ENCODE data around the gene TRAF7.
"Not testable (repeated sequence)": the region's sequence is repeated elsewhere in the genome, so short reads cannot be mapped to it uniquely, and the experiment has no call there.

Gene TRAF7

GRCh38 chr16:2155091-2155950, at the start of gene TRAF7:
TRAF7 (plus strand) TSS chr16:2155782; CDS start chr16:2163921, 8,139 bp downstream.
- peak; percentile 100 for DNase-seq (ENCODE audit: low spot score)

- DNase-seq (ENCODE audit: low spot score): not testable (repeated sequence)
These were observed 49.4 kb upstream of the TRAF7 start for GRCh38 chr16:2106211-2106610.

DNA sequence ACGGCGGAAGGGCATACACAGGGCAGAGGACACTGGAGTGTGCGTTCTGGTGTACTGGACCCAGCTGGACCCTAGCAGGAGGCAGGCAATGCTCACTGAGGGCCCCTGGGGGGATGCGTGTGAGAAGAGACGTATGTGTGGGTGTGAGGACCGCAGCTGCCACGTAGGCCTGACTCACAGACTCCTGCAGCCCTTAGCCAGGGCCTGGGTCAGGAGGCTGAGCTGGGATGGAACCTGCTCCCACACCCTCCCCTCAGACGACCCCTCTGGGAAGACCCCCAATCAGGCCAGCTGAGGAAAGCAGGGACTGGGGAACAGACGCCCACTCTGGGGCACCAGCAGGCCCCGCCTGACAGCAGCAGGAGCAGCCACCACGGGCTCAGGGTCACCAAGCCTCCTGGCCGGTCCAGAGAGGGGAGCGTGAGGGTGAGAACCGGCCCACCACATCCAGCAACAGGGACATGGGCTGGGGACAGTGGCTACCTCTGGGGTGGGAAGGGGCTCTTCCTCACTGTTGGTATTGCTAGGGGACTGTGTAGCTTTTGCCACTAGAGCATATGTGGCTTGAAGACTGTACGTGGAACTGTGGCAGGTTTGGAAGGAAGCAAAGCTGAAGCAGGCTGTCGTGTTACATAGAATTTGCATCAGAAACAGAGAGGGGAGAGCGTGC, 48.3 kb upstream of the TRAF7 start:
- DNase-seq (ENCODE audit: low spot score): peak; percentile 84

DNA sequence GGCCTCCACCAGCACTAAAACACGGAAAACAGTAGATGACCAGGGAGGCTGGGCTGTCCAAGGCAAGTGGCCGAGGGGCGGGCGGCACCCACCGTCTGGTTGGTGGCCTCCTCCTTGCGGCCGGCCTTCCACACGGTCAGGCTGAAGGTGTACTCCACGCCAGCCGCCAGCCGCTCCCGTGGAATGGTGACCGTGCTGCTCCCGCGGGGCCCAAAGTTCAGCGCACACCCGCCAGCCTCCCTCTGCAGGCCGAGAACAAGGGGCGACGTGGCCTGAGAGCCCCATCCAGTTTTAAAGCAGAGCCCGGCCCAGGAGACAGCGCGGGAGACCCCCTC, 47.8 kb upstream of the TRAF7 start:
- DNase-seq (ENCODE audit: low spot score): not testable (repeated sequence)

DNA sequence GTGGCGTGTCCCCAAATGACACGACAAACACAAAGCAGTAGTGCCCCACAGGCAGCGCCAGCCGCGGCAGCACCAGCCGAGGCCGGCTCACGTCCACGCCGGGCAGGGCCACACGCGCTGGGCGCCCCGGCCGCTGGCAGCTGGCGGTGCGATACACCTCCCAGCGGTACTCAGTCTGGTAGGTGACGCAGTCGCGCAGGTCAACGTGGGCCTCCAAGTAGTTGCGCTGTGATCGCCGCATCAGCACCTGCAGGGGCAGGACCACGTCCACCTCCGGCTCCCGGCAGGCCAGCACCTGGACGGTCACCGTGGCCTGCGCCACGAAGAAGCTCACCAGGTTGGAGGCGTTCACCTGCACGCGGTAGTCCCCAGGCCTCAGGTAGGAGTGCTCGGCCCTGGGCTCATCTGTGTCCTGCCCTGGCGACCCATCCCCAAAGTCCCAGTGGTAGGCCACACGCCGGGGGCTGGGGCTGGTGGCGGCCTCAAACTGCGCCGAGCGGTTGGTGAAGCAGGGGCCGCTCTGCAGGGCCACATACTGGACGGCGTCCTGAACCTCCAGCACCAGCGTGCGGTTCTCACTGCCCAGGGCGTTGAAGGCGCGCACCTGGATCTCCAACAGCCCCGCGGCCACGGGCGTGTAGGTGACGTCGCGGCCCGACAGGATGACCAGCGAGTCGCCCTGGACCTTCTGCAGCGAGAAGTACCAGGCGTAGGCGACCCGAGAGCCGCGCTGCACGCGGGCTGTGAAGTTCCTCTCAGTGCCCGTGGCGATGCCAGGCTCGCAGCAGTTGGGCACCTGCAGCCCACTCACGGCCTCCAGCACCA, 46.9 kb upstream of the TRAF7 start:
- DNase-seq (ENCODE audit: low spot score): not testable (repeated sequence)

GRCh38 chr16:2109271-2109580, 46.4 kb upstream of the TRAF7 start:
- DNase-seq (ENCODE audit: low spot score): not testable (repeated sequence)

DNA sequence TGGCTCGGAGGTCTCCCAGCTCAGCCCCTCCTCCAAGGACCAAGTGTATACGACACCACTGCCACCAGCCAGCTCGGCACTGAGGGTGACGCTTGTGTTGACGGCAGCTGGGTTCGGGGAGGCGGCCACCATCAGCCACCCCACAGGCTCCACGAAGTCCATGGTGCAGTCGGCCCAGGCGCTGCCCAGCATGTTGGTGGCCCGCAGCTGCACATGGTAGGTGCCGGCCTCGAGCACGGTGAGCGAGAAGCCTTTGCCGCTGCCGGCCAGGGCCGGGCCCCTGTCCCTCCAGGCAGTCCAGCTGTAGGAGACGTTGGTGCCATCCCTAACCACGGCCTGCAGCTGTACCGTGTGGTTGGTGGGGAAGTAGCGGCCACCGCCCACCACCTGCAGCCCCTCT, 45.7 kb upstream of the TRAF7 start:
- not testable (repeated sequence) for DNase-seq (ENCODE audit: low spot score)

GRCh38 chr16:2110332-2111008, 45.1 kb upstream of the TRAF7 start:
- not testable (repeated sequence) for DNase-seq (ENCODE audit: low spot score)

DNA sequence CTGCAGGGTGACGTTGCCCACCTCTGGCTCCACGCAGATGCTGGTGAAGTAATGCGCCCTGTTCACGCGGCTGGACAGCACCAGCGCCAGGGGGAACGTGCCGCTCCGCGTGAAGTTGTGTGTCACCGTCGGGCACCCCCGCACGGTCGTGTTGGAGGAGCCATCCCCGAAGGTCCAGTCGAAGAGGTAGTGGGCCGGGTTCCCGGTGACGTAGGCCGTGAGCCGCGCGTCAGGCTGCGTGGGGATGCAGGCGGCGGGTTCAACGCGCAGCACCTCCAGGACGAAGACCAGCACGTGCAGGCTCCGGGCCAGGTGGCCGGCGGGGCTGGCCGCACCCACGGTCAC, 44.6 kb upstream of the TRAF7 start:
- DNase-seq (ENCODE audit: low spot score): not testable (repeated sequence)

DNA sequence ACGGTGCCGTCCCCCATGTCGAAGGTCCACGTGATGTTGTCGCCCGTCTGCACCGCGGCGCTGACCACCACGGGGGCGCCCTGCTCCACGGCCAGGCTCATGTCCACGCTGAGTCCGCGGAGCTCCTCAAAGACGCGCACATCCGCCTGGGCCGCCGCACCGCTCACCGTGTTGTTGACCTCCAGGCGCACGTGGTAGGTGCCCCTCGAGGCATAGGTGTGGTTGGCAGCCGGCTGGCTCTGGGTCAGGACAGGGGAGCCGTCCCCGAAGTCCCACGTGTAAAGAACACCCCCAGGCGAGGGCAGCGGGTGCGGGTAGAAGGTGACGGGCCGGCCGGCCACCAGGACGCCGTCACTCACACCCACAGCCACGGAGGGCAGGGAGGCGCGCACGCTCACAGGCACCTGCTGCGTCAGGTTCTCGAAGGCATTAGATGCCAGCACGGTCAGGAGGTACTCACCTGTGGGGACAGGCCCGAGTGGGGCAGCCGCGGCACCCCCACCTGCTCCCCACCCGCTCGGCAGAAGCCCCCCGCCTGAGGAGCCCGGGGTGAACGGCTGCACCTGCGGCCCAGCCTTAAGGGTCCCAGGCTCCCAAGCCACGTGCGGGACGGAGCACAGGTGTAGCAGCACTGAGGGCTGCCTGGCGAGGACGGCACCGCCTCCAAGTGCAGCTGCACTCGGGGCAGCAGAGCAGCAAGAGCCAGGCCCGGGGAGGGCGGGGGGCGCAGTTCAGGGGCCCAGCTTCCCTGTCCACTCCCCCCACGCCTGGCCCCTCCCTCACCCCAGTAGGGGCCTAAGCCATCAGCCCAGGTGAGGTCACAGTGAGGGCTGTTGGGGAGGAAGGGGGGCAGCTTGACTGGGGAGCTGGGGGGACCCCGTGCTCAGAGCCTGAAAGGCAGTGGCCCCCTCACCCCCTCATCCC, 43.9 kb upstream of the TRAF7 start:
- DNase-seq (ENCODE audit: low spot score): not testable (repeated sequence)

DNA sequence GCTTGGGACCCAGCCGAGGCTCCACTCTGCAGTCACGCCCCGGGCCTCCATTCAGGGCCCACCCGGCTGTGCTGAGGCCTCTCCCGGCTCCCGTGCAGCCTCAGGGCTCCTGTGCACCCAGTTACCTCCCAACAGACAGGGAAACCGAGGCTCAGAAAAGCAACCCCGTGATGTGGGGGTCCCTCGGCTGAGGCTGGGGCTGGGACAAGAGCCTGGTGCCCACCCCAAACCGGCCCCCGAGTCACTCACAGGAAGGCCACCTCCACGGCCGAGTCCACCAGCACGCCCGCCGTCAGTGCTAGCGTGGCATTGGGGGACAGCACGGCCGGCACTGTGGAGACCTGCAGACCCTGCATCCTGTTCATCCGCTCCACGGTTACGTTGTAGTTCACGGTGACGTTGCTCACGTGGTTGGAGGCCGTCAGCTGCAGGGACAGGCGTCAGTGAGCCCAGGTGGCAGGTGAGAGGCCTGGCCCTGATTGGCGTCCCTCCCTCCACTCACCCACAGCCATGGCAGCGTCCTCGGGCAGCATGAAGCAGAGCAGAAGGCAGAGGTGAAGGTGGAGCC, 43.0 kb upstream of the TRAF7 start:
- not testable (repeated sequence) for DNase-seq (ENCODE audit: low spot score)

DNA sequence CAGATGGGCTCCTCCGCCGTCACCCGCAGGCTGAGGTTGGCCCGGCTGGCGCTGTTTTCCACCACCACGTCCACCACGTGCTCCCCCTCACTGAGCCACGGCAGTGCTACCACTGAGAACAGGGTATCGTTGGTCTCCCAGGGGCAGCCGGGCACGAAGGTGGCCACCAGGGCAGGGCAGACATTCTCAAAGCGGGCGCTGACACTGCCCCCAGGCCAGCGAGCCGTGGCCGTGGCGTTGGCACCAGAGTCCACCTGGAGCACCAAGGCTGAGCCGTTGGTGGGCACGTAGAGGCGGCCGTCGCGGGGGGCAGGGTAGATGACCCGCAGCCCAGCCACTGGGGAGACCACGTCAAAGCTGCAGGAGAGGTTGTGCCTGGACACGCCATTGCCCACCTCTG, 41.4 kb upstream of the TRAF7 start:
- not testable (repeated sequence) for DNase-seq (ENCODE audit: low spot score)

DNA sequence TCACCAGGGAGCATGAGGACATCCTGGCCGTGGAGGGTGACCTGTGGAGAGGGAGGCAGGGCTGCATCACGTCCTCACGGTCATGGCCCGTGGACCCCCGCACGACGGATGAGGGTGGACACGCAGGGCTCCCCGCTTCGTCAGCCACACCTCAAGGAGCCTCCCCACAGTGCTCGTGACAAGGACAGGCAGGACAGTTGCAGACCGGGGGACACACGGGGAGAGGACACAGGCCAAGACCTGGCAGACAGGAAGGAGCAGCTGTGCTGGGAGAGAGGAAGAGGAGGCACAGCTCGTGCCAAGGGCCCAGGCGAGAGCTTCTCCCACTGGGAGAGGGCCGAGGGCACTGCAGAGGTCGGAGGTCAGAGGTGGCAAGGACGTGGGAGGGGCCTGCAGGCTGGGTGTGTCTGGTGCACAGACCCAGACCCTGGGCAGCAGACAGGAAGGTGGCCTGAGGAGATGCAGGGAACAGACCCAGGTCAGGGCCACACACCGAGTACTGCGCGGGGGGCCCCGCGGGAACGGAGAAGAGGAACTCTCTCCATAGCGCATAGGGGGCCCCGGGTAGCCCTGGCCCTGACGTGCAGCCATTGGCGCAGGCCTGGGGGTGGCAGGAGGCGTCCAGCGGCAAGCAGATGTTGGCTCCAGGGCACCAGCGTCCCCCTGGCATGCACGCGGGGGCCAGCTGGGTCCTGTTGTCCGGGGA, 40.5 kb upstream of the TRAF7 start:
- DNase-seq (ENCODE audit: low spot score): not testable (repeated sequence)

GRCh38 chr16:2115591-2115973, 40.0 kb upstream of the TRAF7 start:
- no peak for DNase-seq (ENCODE audit: low spot score)

DNA sequence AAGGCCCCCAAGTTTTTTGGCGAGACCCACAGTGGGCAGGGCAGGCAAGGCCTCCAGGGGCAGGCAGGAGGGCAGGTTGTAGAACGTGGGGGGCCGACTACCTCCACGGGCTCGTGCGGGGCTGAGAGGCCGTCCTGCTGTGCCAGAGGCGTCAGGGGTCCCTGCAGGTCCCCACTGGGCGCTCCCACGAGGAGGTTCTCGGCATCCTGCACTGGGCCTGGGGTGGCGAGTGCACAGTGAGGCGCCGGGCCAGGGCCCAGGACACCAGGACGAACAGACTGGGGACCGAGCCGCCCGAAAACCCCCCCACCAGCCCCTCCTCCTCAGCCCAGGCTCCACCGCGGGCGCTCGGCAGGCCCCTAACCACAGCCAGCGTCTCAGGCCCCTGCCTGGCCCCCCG, 39.2 kb upstream of the TRAF7 start:
- not testable (repeated sequence) for DNase-seq (ENCODE audit: low spot score)

DNA sequence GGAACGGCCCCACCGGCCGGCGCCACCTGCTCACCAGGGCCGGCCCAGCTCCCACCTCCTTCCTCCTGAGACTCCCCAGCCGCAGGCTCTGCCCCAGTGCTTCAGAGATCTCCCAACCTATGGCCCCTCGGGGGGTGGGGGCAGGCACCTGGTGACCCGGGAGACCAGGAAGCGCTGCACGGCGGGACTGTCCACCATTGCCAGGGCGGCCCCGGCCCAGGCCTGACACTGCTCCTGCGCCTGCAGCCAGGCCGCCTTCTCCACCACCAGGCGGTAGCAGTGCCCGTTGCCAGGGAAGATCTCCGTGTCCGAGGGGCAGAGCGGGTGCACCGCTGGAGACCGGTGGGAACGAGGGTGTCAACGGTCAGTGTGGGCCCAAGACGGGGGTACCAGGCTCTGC, 38.2 kb upstream of the TRAF7 start:
- DNase-seq (ENCODE audit: low spot score): not testable (repeated sequence)

GRCh38 chr16:2117960-2118722, 37.4 kb upstream of the TRAF7 start:
- DNase-seq (ENCODE audit: low spot score): not testable (repeated sequence)

- DNase-seq (ENCODE audit: low spot score): not testable (repeated sequence)
These were observed 34.3 kb upstream of the TRAF7 start for GRCh38 chr16:2121325-2121724.

- DNase-seq (ENCODE audit: low spot score): no peak
These were observed 33.7 kb upstream of the TRAF7 start for GRCh38 chr16:2121853-2122252.
